Measurements from ENCODE around the gene RAB21.

DNA sequence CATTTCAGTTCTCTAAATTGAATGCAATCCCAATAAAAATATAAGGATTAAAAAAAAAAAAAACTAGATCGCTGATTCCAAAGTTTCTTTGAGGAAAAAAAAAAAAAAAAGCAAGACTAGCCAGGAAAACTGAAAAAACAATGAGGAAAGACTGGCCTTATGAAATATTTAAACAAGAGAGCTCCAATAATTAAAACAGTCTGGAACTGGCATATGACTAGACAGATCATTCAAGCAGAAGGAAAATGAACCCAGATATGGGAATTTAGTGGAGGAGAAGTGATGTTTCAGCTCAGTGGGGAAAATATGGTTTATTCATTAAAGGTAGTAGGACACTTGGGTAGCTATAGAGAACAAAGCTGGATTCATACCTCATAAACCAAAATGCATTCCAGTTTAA lies 42.9 kb downstream of the RAB21 start:
- TF ChIP-seq, protein P1, sequence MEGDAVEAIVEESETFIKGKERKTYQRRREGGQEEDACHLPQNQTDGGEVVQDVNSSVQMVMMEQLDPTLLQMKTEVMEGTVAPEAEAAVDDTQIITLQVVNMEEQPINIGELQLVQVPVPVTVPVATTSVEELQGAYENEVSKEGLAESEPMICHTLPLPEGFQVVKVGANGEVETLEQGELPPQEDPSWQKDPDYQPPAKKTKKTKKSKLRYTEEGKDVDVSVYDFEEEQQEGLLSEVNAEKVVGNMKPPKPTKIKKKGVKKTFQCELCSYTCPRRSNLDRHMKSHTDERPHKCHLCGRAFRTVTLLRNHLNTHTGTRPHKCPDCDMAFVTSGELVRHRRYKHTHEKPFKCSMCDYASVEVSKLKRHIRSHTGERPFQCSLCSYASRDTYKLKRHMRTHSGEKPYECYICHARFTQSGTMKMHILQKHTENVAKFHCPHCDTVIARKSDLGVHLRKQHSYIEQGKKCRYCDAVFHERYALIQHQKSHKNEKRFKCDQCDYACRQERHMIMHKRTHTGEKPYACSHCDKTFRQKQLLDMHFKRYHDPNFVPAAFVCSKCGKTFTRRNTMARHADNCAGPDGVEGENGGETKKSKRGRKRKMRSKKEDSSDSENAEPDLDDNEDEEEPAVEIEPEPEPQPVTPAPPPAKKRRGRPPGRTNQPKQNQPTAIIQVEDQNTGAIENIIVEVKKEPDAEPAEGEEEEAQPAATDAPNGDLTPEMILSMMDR (IDR thresholded peaks at IDR 0.05): no peak
- TF ChIP-seq POLR2A (IDR thresholded peaks at IDR 0.05): no peak
- no peak for TF ChIP-seq EP300 (IDR thresholded peaks at IDR 0.05)
